Neuronal stem cell (in vitro differentiated cells): ENCODE results near the gene AMBRA1.
"Not testable (repeated sequence)": the region's sequence is repeated elsewhere in the genome, so short reads cannot be mapped to it uniquely, and the experiment has no call there.

Experiments used
- DNase-seq: peaks from one replicate; pipeline ENCODE4 v3.0.0-alpha.2; 2013; ENCODE audit warnings: low spot score
- H2AFZ ChIP-seq: one replicate; pipeline ENCODE4 v1.6.1; 2013; ENCODE audit warnings: mild to moderate bottlenecking, low read length, inconsistent platforms
- H2AK5ac ChIP-seq: 2 replicates; pipeline ENCODE4 v1.6.1; 2013; ENCODE audit warnings: low read depth, mild to moderate bottlenecking, inconsistent platforms, low read length, moderate library complexity, mixed read lengths
- H2BK120ac ChIP-seq: 2 replicates; pipeline ENCODE4 v1.6.1; 2013; ENCODE audit warnings: low read depth, mild to moderate bottlenecking, inconsistent platforms, low read length, moderate library complexity, mixed read lengths
- H2BK12ac ChIP-seq: one replicate; pipeline ENCODE4 v1.6.1; 2013; ENCODE audit warnings: low read length, inconsistent platforms
- H2BK15ac ChIP-seq: 2 replicates; pipeline ENCODE4 v1.6.1; 2013; ENCODE audit warnings: mild to moderate bottlenecking, low read length, inconsistent platforms, mixed read lengths
- H2BK5ac ChIP-seq: one replicate; pipeline ENCODE4 v1.6.1; 2013; ENCODE audit warnings: inconsistent platforms, mild to moderate bottlenecking, low read length, moderate library complexity
- H3K14ac ChIP-seq: one replicate; pipeline ENCODE4 v1.6.1; 2013; ENCODE audit warnings: low read length, inconsistent platforms
- H3K18ac ChIP-seq: 2 replicates; pipeline ENCODE4 v1.6.1; 2013; ENCODE audit warnings: low read length, inconsistent platforms
- H3K23ac ChIP-seq: 2 replicates; pipeline ENCODE4 v1.6.1; 2013; ENCODE audit warnings: low read depth, mild to moderate bottlenecking, mixed read lengths, low read length, inconsistent platforms; ENCODE audit not compliant: poor library complexity
- H3K27ac ChIP-seq: replicated peaks from 3 replicates; pipeline ENCODE4 v1.5.1; 2013; ENCODE audit warnings: low read length, inconsistent platforms
- H3K27me3 ChIP-seq, 3 experiments: 2 replicates each; pipeline ENCODE4 v1.6.1; 2013; ENCODE audit warnings: low read length in 3 of 3, mild to moderate bottlenecking in 2 of 3, inconsistent platforms in 1 of 3, low read depth in 1 of 3, mixed read lengths in 1 of 3, moderate library complexity in 1 of 3; ENCODE audit not compliant: control insufficient read depth in 3 of 3, insufficient read depth in 3 of 3
- H3K36me3 ChIP-seq, 2 donors: replicated peaks in 1 of 2; 2 replicates each; pipeline ENCODE4 v1.6.1; 2013; ENCODE audit warnings: low read length in 2 of 2; ENCODE audit not compliant: control insufficient read depth in 2 of 2, insufficient read depth in 2 of 2
- H3K4ac ChIP-seq: 2 replicates; pipeline ENCODE4 v1.6.1; 2013; ENCODE audit warnings: inconsistent platforms, mild to moderate bottlenecking, low read length, moderate library complexity
- H3K4me1 ChIP-seq, 2 donors: 1 replicate in 1 of 2; 2 replicates in 1 of 2; pipeline ENCODE4 v1.6.1; 2013; ENCODE audit warnings: low read length in 2 of 2, low read depth in 1 of 2; ENCODE audit not compliant: control insufficient read depth in 2 of 2, insufficient read depth in 1 of 2
- H3K4me2 ChIP-seq: one replicate; pipeline ENCODE4 v1.6.1; 2013; ENCODE audit warnings: mild to moderate bottlenecking, low read length, inconsistent platforms; ENCODE audit not compliant: insufficient read depth, poor library complexity, severe bottlenecking
- H3K4me3 ChIP-seq, 2 donors: 2 replicates each; pipeline ENCODE4 v1.5.1; 2013; ENCODE audit warnings: low read length in 2 of 2, mild to moderate bottlenecking in 2 of 2, inconsistent platforms in 1 of 2, moderate library complexity in 1 of 2
- H3K79me1 ChIP-seq: one replicate; pipeline ENCODE4 v1.6.1; 2013; ENCODE audit warnings: low read depth, mild to moderate bottlenecking, inconsistent platforms, low read length, moderate library complexity
- H3K9ac ChIP-seq: one replicate; pipeline ENCODE4 v1.6.1; 2013; ENCODE audit warnings: mild to moderate bottlenecking, low read depth, low read length, inconsistent platforms; ENCODE audit not compliant: poor library complexity
- H3K9me3 ChIP-seq, 2 donors: replicated peaks in 1 of 2; 2 replicates each; pipeline versions ENCODE3 to v1.6.1; 2013; ENCODE audit warnings: low read length in 2 of 2, mild to moderate bottlenecking in 2 of 2, inconsistent platforms in 1 of 2, low read depth in 1 of 2, mixed read lengths in 1 of 2, moderate library complexity in 1 of 2; ENCODE audit not compliant: control insufficient read depth in 2 of 2, insufficient read depth in 1 of 2
- H4K8ac ChIP-seq: one replicate; pipeline ENCODE4 v1.6.1; 2013; ENCODE audit warnings: low read depth, mild to moderate bottlenecking, inconsistent platforms, low read length, moderate library complexity
- H4K91ac ChIP-seq: one replicate; pipeline ENCODE4 v1.6.1; 2013; ENCODE audit warnings: low read length, low read depth, mild to moderate bottlenecking, inconsistent platforms; ENCODE audit not compliant: poor library complexity
- WGBS, 2 donors: extraction: QIAGEN DNeasy Blood & Tissue Kit; methylation state at CpG; one replicate each; pipeline ENCODE4 v1.1.7; 2013; ENCODE audit warnings: missing lambda C conversion rate in 2 of 2, mixed read lengths in 1 of 2; ENCODE audit not compliant: insufficient read length in 2 of 2, insufficient replicate concordance in 1 of 2; ENCODE audit errors: extremely low coverage in 2 of 2; 5-methylcytosine and 5-hydroxymethylcytosine counted together

Gene AMBRA1

DNA sequence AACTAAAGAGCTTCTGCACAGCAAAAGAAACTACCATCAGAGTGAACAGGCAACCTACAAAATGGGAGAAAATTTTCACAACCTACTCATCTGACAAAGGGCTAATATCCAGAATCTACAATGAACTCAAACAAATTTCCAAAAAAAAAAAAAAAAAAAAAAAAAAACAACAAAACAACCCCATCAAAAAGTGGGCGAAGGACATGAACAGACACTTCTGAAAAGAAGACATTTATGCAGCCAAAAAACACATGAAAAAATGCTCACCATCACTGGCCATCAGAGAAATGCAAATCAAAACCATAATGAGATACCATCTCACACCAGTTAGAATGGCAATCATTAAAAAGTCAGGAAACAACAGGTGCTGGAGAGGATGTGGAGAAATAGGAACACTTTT lies 10.3 kb downstream of the AMBRA1 start:
- H3K36me3 ChIP-seq: peaks cover 2 to 12% of the 10 kb centered on the region in 2 donors
- H3K9ac ChIP-seq, H3K4ac ChIP-seq, H3K27ac ChIP-seq, H2BK12ac ChIP-seq, H4K8ac ChIP-seq, H2AFZ ChIP-seq, H2BK120ac ChIP-seq, H4K91ac ChIP-seq, H3K4me1 ChIP-seq, H3K14ac ChIP-seq, H2BK15ac ChIP-seq, H2BK5ac ChIP-seq, H2AK5ac ChIP-seq, H3K79me1 ChIP-seq, H3K23ac ChIP-seq, H3K27me3 ChIP-seq, H3K18ac ChIP-seq, DNase-seq, H3K4me2 ChIP-seq, H3K4me3 ChIP-seq: not testable (repeated sequence)
- H3K9me3 ChIP-seq: peaks cover 0 to 12% of the 10 kb centered on the region in 2 donors
- WGBS, 2 donors: no CpG with 5 or more reads among the region's 1 CpG

GRCh38 chr11:46582588-46582987 lies 11.2 kb downstream of the AMBRA1 start:
- no peak overlapping the region for H2BK120ac ChIP-seq
- no peak overlapping the region for H3K4ac ChIP-seq
- H3K14ac ChIP-seq: no peak overlapping the region
- H2BK5ac ChIP-seq: no peak overlapping the region
- no peak overlapping the region for H4K8ac ChIP-seq
- H3K36me3 ChIP-seq: peaks cover 2 to 12% of the 10 kb centered on the region in 2 donors
- H3K79me1 ChIP-seq: peaks cover 3% of the 10 kb centered on the region
- H3K4me1 ChIP-seq: no peaks in the 10 kb centered on the region
- no peak for DNase-seq
- H3K27ac ChIP-seq: no peak overlapping the region
- no peak overlapping the region for H3K4me2 ChIP-seq
- H2AFZ ChIP-seq: no peak overlapping the region
- no peak overlapping the region for H2AK5ac ChIP-seq
- no CpG with 5 or more reads among the region's 5 CpGs for WGBS, 2 donors
- no peak overlapping the region for H2BK12ac ChIP-seq
- no peak overlapping the region for H4K91ac ChIP-seq
- H3K27me3 ChIP-seq: no peaks in the 10 kb centered on the region
- H3K18ac ChIP-seq: no peak overlapping the region
- H3K9me3 ChIP-seq: peaks cover 0 to 12% of the 10 kb centered on the region in 2 donors
- no peak overlapping the region for H3K23ac ChIP-seq
- no peak overlapping the region for H2BK15ac ChIP-seq
- no peak overlapping the region for H3K4me3 ChIP-seq
- H3K9ac ChIP-seq: no peak overlapping the region

DNA sequence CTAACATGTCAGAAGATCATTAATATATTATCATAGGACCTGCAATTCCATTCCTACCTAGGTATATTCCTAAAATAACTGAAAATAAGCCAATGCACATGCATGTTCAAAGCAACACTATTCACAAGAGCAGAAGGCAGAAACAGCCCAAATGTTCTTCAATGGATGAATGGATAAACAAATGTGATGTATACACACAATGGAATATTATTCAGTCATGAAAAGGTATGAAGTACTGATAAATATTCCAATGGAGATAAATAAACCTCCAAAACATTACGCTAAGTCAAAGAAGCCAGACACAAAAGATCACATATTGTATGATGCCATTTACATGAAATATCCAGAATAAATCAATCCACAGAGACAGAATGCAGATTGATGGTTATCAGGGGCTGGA lies 16.8 kb downstream of the AMBRA1 start:
- H3K4me2 ChIP-seq: no peak overlapping the region
- H3K23ac ChIP-seq: no peak overlapping the region
- no peak overlapping the region for H3K27ac ChIP-seq
- H3K27me3 ChIP-seq: no peaks in the 10 kb centered on the region
- H2BK12ac ChIP-seq: no peak overlapping the region
- no peak overlapping the region for H3K14ac ChIP-seq
- no peak overlapping the region for H2BK5ac ChIP-seq
- H2AFZ ChIP-seq: no peak overlapping the region
- DNase-seq: no peak
- no peak overlapping the region for H4K8ac ChIP-seq
- H4K91ac ChIP-seq: no peak overlapping the region
- no peak overlapping the region for H3K4ac ChIP-seq
- H2BK120ac ChIP-seq: no peak overlapping the region
- no peak overlapping the region for H3K18ac ChIP-seq
- H3K9me3 ChIP-seq: peaks cover 0 to 11% of the 10 kb centered on the region in 2 donors
- no CpG with 5 or more reads among the region's 1 CpG for WGBS, 2 donors
- H2AK5ac ChIP-seq: no peak overlapping the region
- peaks cover 1% of the 10 kb centered on the region for H3K79me1 ChIP-seq
- no peak overlapping the region for H2BK15ac ChIP-seq
- no peak overlapping the region for H3K4me3 ChIP-seq
- H3K9ac ChIP-seq: no peak overlapping the region
- peaks cover 0 to 5% of the 10 kb centered on the region in 2 donors for H3K36me3 ChIP-seq
- H3K4me1 ChIP-seq: no peaks in the 10 kb centered on the region

DNA sequence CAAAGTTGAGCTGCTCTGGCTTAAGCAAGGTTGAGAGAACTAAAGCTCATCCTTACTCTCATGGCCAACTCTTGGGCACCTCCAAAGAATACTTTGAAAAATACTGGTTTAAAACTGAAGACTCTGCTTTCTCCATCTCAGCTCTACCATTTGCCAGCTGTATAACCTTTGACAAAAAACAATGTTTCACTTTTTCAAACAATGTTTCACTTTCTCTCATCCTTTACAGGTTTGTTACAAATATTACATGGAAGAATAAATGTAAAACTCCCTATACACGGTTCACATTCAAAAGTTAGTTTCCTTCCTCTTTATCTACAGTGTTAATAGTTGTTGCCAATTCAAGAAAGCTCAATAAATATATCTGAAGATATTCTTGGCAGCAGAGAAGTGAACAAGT lies 19.2 kb downstream of the AMBRA1 start:
- Histone ChIP-seq H3K9ac (no peak overlapping the region), H3K36me3 (no peaks in the 10 kb centered on the region), H2AFZ (no peak overlapping the region), H3K4me3 (no peak overlapping the region), H2AK5ac (no peak overlapping the region), H2BK12ac (no peak overlapping the region), H3K79me1 (peaks cover 3% of the 10 kb centered on the region), H4K91ac (no peak overlapping the region), H2BK120ac (no peak overlapping the region), H3K4ac (no peak overlapping the region), H3K4me2 (no peak overlapping the region), H3K9me3 (peaks cover 0 to 6% of the 10 kb centered on the region in 2 donors), H3K27me3 (no peaks in the 10 kb centered on the region), H4K8ac (no peak overlapping the region), H3K23ac (no peak overlapping the region), H2BK5ac (no peak overlapping the region), H3K4me1 (no peaks in the 10 kb centered on the region), H2BK15ac (no peak overlapping the region), H3K27ac (no peak overlapping the region), H3K18ac (no peak overlapping the region), H3K14ac (no peak overlapping the region)
- no peak for DNase-seq
- no CpG with 5 or more reads among the region's 1 CpG for WGBS, 2 donors
